Activated B cell treated with CpG ODN at 0.5 μM for 24 hours (primary cell): ENCODE measurements around the gene CCDC8. TPM values are rescaled to one million over a fixed set of nuclear protein-coding genes. Genes with fewer than 3 reads are reported as not detected.

Experiments
- ATAC-seq: fragments of 200-7000 bp; cut with Tn5 transposase; one replicate; pipeline ENCODE4 v1.10.0; 2021; ENCODE audit warnings: low read depth, mild to moderate bottlenecking, moderate library complexity
- CTCF ChIA-PET: fragments of 350-600 bp; sonication (Branson Sonifier 250); formaldehyde crosslinking; loops from one replicate; lab custom pipeline; 2021; ENCODE audit warnings: antibody characterized with exemption; lab: Charles Lee
- POLR2A ChIA-PET: fragments of 350-600 bp; sonication (Branson Sonifier 250); formaldehyde crosslinking; loops from one replicate; lab custom pipeline; 2021; ENCODE audit warnings: antibody characterized with exemption; lab: Charles Lee
- DNase-seq: peaks from one replicate; pipeline ENCODE4 v3.0.0; 2022
- H3K27ac Mint-ChIP-seq: one replicate; pipeline ENCODE4 v1.8.0; 2020; ENCODE audit warnings: mixed read lengths
- H3K27me3 Mint-ChIP-seq: one replicate; pipeline ENCODE4 v1.8.0; 2021; ENCODE audit warnings: mixed read lengths
- H3K36me3 Mint-ChIP-seq: one replicate; pipeline ENCODE4 v1.8.0; 2021; ENCODE audit warnings: low read depth, mixed read lengths
- H3K4me1 Mint-ChIP-seq: one replicate; pipeline ENCODE4 v1.8.0; 2021; ENCODE audit warnings: mixed read lengths
- H3K4me3 Mint-ChIP-seq: one replicate; pipeline ENCODE4 v1.8.0; 2020; ENCODE audit warnings: mild to moderate bottlenecking, mixed read lengths
- H3K9me3 Mint-ChIP-seq: one replicate; pipeline ENCODE4 v1.8.0; 2020; ENCODE audit warnings: mixed read lengths
- CTCF ChIP-seq: fragments of 200-600 bp; IDR thresholded peaks from one replicate; pipeline ENCODE4 v1.8.0; 2022; ENCODE audit warnings: antibody characterized with exemption, mild to moderate bottlenecking
- intact Hi-C: fragments of 100-400 bp; cut with micrococcal nuclease; formaldehyde crosslinking; loops from one replicate; pipeline ENCODE4 v1.15.1; 2024
- total RNA-seq: library from RNA; stranded (reverse); gene quantifications from 2 replicates; pipeline ENCODE4 v1.2.3, GENCODE V29; 2022

Gene CCDC8
- total RNA-seq, 1 donor from 2014 or later, result not detected

- ChIA-PET CTCF (no interaction called here), POLR2A (no interaction called here)
- Mint-ChIP-seq H3K4me1 (no peaks in the 10 kb centered on the region), H3K27ac (no peak overlapping the region), H3K36me3 (peaks cover 86% of the 10 kb centered on the region), H3K27me3 (no peaks in the 10 kb centered on the region), H3K4me3 (no peak overlapping the region), H3K9me3 (no peaks in the 10 kb centered on the region)
- DNase-seq (no peak), ATAC-seq (no peak)
- intact Hi-C loops, result no loop called here
- no peak for TF ChIP-seq CTCF
Observed at GRCh38 chr19:46386151-46386550, 27.2 kb downstream of the CCDC8 start.

GRCh38 chr19:46385636-46386035, 27.7 kb downstream of the CCDC8 start:
- ChIA-PET CTCF (no interaction called here), POLR2A (no interaction called here)
- intact Hi-C loops, result no loop called here
- H3K4me3 Mint-ChIP-seq, result no peak overlapping the region
- peaks cover 87% of the 10 kb centered on the region for H3K36me3 Mint-ChIP-seq
- no peak overlapping the region for H3K27ac Mint-ChIP-seq
- DNase-seq, result no peak
- H3K27me3 Mint-ChIP-seq, result no peaks in the 10 kb centered on the region
- no peak for TF ChIP-seq CTCF
- no peaks in the 10 kb centered on the region for H3K4me1 Mint-ChIP-seq
- ATAC-seq, result no peak
- no peaks in the 10 kb centered on the region for H3K9me3 Mint-ChIP-seq

GRCh38 chr19:46384396-46384795, 29.0 kb downstream of the CCDC8 start:
- CTCF ChIA-PET, result no interaction called here

GRCh38 chr19:46383846-46384245, 29.5 kb downstream of the CCDC8 start:
- no peak for TF ChIP-seq CTCF
- ATAC-seq, result no peak
- Mint-ChIP-seq H3K36me3 (peaks cover 93% of the 10 kb centered on the region), H3K27ac (no peak overlapping the region), H3K9me3 (no peaks in the 10 kb centered on the region), H3K27me3 (no peaks in the 10 kb centered on the region), H3K4me1 (peaks cover 3% of the 10 kb centered on the region), H3K4me3 (no peak overlapping the region)
- POLR2A ChIA-PET, result no interaction called here
- DNase-seq, result no peak
- intact Hi-C loops, result no loop called here
- CTCF ChIA-PET, result no interaction called here

More at GRCh38 chr19:46384396-46384795, 29.0 kb downstream of the CCDC8 start:
- Mint-ChIP-seq H3K27ac (no peak overlapping the region), H3K27me3 (no peaks in the 10 kb centered on the region), H3K4me3 (no peak overlapping the region), H3K4me1 (peaks cover 3% of the 10 kb centered on the region), H3K36me3 (peaks cover 92% of the 10 kb centered on the region), H3K9me3 (no peaks in the 10 kb centered on the region)
- no peak for TF ChIP-seq CTCF
- intact Hi-C loops, result no loop called here
- no peak for ATAC-seq
- POLR2A ChIA-PET, result no interaction called here
- no peak for DNase-seq

GRCh38 chr19:46383171-46383815, 30.1 kb downstream of the CCDC8 start:
- peaks cover 93% of the 10 kb centered on the region for H3K36me3 Mint-ChIP-seq

More at GRCh38 chr19:46383171-46383815, 30.1 kb downstream of the CCDC8 start:
- Mint-ChIP-seq H3K27ac (no peak overlapping the region), H3K27me3 (no peaks in the 10 kb centered on the region), H3K4me1 (peaks cover 3% of the 10 kb centered on the region), H3K9me3 (no peaks in the 10 kb centered on the region), H3K4me3 (no peak overlapping the region)
- ATAC-seq (no peak), DNase-seq (no peak)
- CTCF ChIA-PET, result no interaction called here
- TF ChIP-seq CTCF, result no peak
- intact Hi-C loops, result no loop called here
- POLR2A ChIA-PET, result no interaction called here
